Measurements from ENCODE around the gene TBL3.

The TBL3 gene

DNA sequence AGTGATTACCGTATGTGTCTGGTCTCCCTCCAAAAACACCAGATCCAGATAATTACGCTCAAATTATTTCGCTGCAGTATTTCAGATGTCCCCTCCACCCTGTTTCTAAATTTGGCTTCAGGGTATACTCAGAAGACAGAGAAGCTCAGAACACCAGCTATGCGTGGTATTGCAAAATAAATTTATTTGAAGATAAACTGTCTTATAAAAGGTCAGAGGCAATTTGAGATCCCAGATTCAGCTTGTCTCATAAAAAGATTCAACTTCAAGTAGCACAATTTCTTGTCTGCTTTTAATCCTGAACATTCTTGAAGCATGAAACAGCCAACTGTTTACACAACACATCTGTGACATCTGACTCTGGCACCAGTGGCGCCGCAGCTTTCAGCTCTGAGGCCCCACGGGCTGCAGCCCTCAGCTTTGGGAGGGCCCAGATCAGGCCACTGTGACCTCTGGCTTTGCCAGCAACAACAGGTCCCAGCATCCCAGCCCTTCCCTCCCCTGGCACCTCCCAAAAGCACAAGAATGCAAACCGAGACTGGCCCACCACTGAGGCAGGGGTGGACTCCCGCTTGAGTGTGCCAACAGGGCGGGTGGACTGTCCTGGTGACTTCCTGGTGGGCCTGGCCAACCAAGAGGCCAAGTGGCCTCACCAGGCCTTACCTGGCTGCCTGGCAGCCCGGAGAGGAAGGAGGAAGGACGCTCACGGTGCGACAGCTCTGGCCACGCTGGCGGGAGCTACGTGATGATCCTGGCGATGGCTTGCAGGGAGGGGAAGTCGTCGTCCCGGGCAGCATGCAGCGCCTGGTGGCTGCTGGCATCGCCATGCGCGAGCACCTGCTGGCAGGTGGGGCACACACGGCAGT is 25.9 kb downstream of the TBL3 start:
- TF ChIP-seq, protein P1, sequence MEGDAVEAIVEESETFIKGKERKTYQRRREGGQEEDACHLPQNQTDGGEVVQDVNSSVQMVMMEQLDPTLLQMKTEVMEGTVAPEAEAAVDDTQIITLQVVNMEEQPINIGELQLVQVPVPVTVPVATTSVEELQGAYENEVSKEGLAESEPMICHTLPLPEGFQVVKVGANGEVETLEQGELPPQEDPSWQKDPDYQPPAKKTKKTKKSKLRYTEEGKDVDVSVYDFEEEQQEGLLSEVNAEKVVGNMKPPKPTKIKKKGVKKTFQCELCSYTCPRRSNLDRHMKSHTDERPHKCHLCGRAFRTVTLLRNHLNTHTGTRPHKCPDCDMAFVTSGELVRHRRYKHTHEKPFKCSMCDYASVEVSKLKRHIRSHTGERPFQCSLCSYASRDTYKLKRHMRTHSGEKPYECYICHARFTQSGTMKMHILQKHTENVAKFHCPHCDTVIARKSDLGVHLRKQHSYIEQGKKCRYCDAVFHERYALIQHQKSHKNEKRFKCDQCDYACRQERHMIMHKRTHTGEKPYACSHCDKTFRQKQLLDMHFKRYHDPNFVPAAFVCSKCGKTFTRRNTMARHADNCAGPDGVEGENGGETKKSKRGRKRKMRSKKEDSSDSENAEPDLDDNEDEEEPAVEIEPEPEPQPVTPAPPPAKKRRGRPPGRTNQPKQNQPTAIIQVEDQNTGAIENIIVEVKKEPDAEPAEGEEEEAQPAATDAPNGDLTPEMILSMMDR (conservative IDR thresholded peaks at IDR 0.05): no peak
- no peak for TF ChIP-seq ZFX (IDR thresholded peaks at IDR 0.05)
- H3K27ac ChIP-seq: no peak overlapping the region

DNA sequence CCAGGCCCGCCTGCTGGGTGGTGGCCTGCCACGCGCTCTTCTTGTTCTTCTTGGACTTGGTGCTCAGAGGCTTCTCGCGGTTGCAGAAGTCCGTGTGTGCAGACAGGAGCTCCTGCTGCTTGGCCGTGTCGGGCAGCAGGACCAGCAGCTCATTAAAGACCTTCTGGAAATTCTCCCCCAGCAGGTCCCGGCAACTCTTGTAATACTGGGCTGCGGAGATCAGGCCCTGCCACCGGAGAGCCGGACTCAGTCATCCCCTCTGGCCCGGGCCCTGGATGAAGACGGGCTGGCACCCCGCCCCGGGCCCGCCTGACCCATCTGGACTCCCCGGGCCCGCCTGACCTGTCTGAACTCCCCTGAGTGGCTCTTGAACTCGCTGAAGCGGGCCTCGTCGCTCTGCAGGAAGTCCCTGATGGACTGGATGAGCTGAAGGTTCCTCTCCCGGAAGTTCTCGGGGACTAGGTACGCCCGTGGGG is 26.5 kb downstream of the TBL3 start:
- TF ChIP-seq ZFX (IDR thresholded peaks at IDR 0.05): no peak
- no peak overlapping the region for H3K27ac ChIP-seq

DNA sequence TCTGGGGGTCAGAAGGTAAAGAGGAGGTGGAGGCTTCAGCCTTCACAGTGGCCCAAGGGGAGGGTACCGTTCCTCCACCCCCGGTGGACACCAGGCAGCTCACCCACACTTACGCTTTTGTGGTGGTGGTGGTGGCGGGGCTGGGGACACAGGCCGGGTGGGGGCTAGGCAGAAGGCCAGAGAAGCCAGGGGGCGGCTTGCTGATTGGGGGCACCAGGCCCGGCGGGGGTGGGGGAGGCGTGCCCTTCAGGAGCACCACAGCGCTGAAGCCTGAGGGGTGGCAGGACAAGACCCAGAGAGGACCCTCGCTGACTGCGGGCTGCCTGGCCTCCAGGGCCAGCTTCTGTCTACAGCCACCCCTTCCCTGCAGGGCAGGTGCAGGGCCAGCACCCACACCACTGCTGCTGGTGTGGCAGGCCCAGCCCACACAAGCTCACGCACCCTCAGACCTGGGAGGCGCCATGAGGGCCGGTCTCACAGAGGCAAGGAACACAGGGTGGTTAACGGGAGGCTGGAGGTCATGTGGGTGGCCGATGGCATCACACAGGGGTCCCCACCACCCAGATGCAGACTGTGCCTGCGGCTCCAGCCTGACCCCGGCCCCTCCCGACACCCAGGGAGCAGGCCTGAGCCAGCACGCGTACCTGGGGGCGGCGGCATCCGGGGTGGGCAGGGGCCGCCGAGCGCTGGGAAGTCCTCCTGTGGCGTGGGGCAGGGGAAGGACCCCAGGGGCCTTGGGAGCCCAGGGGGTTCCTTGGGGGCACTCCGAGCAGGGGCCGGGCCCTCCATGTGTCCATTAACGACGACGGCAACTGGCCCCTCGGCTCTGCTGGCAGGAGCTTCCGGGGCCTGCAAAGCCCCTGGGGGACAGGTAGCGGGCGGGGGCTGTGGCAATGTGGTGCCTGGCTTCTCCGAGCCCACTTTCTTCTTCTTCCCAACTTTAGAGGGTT is 27.3 kb downstream of the TBL3 start:
- TF ChIP-seq, protein P1 (conservative IDR thresholded peaks at IDR 0.05): no peak
- TF ChIP-seq ZFX (IDR thresholded peaks at IDR 0.05): no peak
- H3K27ac ChIP-seq: no peak overlapping the region

DNA sequence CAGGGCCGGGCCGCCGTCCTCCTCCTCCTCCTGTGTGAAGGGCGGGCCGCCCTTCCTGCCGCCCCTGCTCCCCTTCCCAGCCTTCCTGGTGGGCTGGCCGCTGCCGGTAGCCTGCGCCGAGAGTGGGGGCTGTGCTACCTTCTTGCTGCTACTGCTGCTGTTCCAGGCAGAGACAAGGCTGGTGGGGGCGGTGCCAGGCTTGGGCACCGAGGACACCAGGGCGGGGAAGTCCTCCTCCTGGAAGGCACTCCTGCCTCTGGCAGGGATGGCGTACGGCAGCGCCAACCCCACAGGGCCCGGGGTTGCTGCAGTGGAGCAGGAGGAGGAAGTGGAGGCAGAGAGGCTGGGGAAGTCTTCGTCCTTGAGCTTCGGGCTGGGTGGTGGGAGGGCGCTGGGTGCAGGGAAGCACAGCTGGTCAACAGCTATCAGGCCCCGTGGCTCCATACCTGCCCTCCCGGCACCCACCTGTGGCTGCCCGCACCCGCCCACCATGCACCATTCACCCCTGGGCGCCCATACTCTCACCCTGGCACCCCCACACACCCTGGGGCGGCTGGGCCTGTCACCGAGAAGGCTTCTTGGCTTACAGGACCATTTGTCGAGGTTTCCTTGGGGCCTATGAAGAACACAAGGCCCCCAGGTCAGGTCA is 28.1 kb downstream of the TBL3 start:
- no peak overlapping the region for H3K27ac ChIP-seq
- TF ChIP-seq, protein P1 (conservative IDR thresholded peaks at IDR 0.05): no peak
- no peak for TF ChIP-seq ZFX (IDR thresholded peaks at IDR 0.05)

DNA sequence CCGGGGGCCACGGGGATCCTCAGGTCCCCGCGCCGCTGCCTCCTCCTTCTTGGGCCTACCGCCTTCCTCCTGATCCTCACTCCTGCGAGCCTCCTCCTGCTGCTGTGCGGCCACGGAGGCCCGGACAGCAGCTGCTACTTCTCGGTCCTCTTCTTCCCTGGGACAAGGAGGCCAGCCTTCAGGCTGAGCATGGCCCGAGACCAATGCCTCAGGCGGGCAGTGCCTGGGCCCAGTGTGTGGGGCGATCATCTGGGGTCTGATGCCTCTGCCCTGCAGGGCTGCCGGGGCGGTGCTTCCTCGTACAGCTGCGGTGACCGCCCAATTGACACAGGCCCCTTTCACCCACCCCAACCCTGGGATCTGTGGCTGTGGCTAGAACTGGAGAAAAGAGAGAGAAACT is 29.2 kb downstream of the TBL3 start:
- TF ChIP-seq, protein P1 (conservative IDR thresholded peaks at IDR 0.05): no peak
- no peak for TF ChIP-seq ZFX (IDR thresholded peaks at IDR 0.05)

DNA sequence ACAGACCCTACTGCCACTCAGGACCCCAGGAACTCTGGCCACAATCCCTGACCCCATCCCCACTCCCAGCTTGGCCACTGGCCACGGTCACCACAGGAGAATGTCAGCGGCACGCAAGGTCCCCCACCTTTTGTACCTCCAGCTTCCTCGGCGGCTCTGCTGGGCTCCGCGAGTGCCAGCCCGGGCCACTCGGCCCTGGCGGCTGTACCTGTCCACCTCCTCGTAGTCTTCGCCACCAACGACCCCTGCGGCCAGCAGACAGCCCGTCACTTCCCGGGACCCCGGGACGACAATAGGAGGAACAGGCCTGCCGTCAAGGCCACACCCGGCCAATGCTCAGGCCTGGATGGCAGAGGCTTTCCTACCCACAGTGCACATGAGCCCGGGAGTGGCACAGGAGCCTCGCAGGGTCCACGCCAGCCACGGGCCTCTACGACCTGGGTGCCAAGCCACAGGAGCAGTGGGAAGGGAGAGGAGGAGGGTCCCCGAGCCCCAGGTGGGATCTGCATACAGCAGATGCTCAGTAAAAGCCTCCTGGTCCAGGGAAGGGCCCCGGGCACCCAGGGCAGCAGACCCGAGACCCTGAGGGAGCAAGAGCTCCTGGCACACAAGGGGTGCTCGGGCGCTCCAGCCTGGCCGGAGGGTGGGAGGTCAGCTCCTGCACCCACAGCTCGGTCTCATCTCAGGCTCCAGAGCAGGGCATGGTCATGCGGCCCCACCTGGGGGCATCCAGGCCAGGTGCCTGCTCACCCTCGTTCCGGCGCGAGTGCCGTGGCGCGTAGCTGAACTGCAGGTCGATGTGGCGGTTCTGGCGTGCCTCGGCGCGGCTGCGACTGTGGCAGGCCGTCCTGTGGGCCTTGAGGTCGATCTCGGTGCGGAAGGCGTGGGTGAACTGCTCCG is 29.9 kb downstream of the TBL3 start:
- TF ChIP-seq, protein P1 (conservative IDR thresholded peaks at IDR 0.05): no peak
- TF ChIP-seq ZFX (IDR thresholded peaks at IDR 0.05): no peak
- H3K27ac ChIP-seq: no peak overlapping the region

More for the DNA sequence above, 29.2 kb downstream of the TBL3 start:
- H3K27ac ChIP-seq: no peak overlapping the region

All from C4-2B (cell line).